Measurements from ENCODE around the gene RNF34.

Gene RNF34

GRCh38 chr12:121439715-121440114 lies 39.8 kb downstream of the RNF34 start:
- DNase-seq (ENCODE audit: low spot score): no peak

GRCh38 chr12:121440768-121441167 lies 40.9 kb downstream of the RNF34 start:
- no peak for DNase-seq (ENCODE audit: low spot score)

- DNase-seq (ENCODE audit: low spot score): no peak
These were observed 41.6 kb downstream of the RNF34 start for GRCh38 chr12:121441555-121441954.

- no peak for DNase-seq (ENCODE audit: low spot score)
These were observed 42.4 kb downstream of the RNF34 start for GRCh38 chr12:121442028-121442948.

GRCh38 chr12:121443193-121443870 lies 43.4 kb downstream of the RNF34 start:
- peak; percentile 88 for DNase-seq (ENCODE audit: low spot score)

- DNase-seq (ENCODE audit: low spot score): peak; percentile 50
These were observed 44.3 kb downstream of the RNF34 start for GRCh38 chr12:121443911-121444841.

GRCh38 chr12:121444842-121445202 lies 44.9 kb downstream of the RNF34 start:
- no peak for DNase-seq (ENCODE audit: low spot score)

GRCh38 chr12:121446750-121447149 lies 46.8 kb downstream of the RNF34 start:
- no peak for DNase-seq (ENCODE audit: low spot score)

- DNase-seq (ENCODE audit: low spot score): no peak
These were observed 48.9 kb downstream of the RNF34 start for GRCh38 chr12:121448771-121449315.

GRCh38 chr12:121451961-121452339 lies 52.0 kb downstream of the RNF34 start:
- DNase-seq (ENCODE audit: low spot score): no peak

GRCh38 chr12:121452340-121452984 lies 52.5 kb downstream of the RNF34 start:
- no peak for DNase-seq (ENCODE audit: low spot score)

GRCh38 chr12:121452985-121453360 lies 53.1 kb downstream of the RNF34 start:
- DNase-seq (ENCODE audit: low spot score): no peak

- DNase-seq (ENCODE audit: low spot score): no peak
These were observed 53.7 kb downstream of the RNF34 start for GRCh38 chr12:121453629-121454028.

GRCh38 chr12:121454921-121455320 lies 55.0 kb downstream of the RNF34 start:
- no peak for DNase-seq (ENCODE audit: low spot score)

- no peak for DNase-seq (ENCODE audit: low spot score)
These were observed 56.0 kb downstream of the RNF34 start for GRCh38 chr12:121455766-121456420.

- DNase-seq (ENCODE audit: low spot score): no peak
These were observed 56.6 kb downstream of the RNF34 start for GRCh38 chr12:121456551-121456950.

- peak; percentile 68 for DNase-seq (ENCODE audit: low spot score)
These were observed 61.1 kb downstream of the RNF34 start for GRCh38 chr12:121461048-121461447.

GRCh38 chr12:121464331-121464730 lies 64.4 kb downstream of the RNF34 start:
- no peak for DNase-seq (ENCODE audit: low spot score)

- DNase-seq (ENCODE audit: low spot score): no peak
These were observed 66.2 kb downstream of the RNF34 start for GRCh38 chr12:121465921-121466793.

Measured in pons (tissue), 1 donor.